GM12873 (cell line): ENCODE measurements around the gene PGGHG.

Experiments
- CTCF ChIP-seq: IDR thresholded peaks from 2 replicates; pipeline ENCODE4 v1.5.1; 2012; ENCODE audit warnings: low read depth, mild to moderate bottlenecking, moderate library complexity, low read length, control low read depth; ENCODE audit not compliant: insufficient read depth; ENCODE audit errors: missing control alignments

Gene PGGHG

GRCh38 chr11:251550-251949, 37.4 kb upstream of the PGGHG start:
- TF ChIP-seq CTCF = no peak

- TF ChIP-seq CTCF = no peak
Measured at GRCh38 chr11:252666-253065, 36.3 kb upstream of the PGGHG start.

- no peak for TF ChIP-seq CTCF
Measured at GRCh38 chr11:253160-253885, 35.6 kb upstream of the PGGHG start.

- TF ChIP-seq CTCF = no peak
Measured at GRCh38 chr11:253886-254270, 35.0 kb upstream of the PGGHG start.

- no peak for TF ChIP-seq CTCF
Measured at GRCh38 chr11:255176-255575, 33.8 kb upstream of the PGGHG start.

- TF ChIP-seq CTCF = no peak
Measured at GRCh38 chr11:255816-256215, 33.1 kb upstream of the PGGHG start.

GRCh38 chr11:256952-257737, 31.8 kb upstream of the PGGHG start:
- no peak for TF ChIP-seq CTCF
